Keratinocyte (primary cell): ENCODE data around the gene SH3BGRL. TPM values are rescaled to one million over a fixed set of nuclear protein-coding genes. Genes with fewer than 3 reads are reported as not detected.
A peak's percentile ranks its signal among the peaks of the same experiment; 100 is the strongest.

ENCODE experiments used
- DNase-seq: peaks from one replicate; pipeline ENCODE4 v3.0.0-alpha.2; 2011; ENCODE audit warnings: low read depth, missing footprints, low spot score
- FAIRE-seq: peaks from 2 replicates; lab custom pipeline; 2011; peaks lifted over from hg19 to GRCh38; lab: Jason Lieb, UNC
- H2AFZ ChIP-seq: 2 replicates; pipeline ENCODE4 v1.6.0; 2012; ENCODE audit warnings: low read length, control low read depth, inconsistent platforms; ENCODE audit not compliant: control insufficient read depth
- H3K27ac ChIP-seq: 2 replicates; pipeline ENCODE4 v1.5.1; 2011; ENCODE audit warnings: low read length; ENCODE audit not compliant: control insufficient read depth, insufficient read depth
- H3K27me3 ChIP-seq: 3 replicates; pipeline ENCODE4 v1.6.0; 2011; ENCODE audit warnings: low read length; ENCODE audit not compliant: control insufficient read depth, insufficient read depth; ENCODE audit errors: extremely low read depth
- H3K36me3 ChIP-seq, 2 experiments: 2 replicates in 1 of 2; 3 replicates in 1 of 2; pipeline ENCODE4 v1.5.1; 2011; ENCODE audit warnings: low read length in 2 of 2, mild to moderate bottlenecking in 1 of 2; ENCODE audit not compliant: control insufficient read depth in 2 of 2, insufficient read depth in 2 of 2; ENCODE audit errors: extremely low read depth in 1 of 2
- H3K4me1 ChIP-seq: 3 replicates; pipeline ENCODE4 v1.5.1; 2011; ENCODE audit warnings: low read length; ENCODE audit not compliant: control insufficient read depth, insufficient read depth; ENCODE audit errors: extremely low read depth
- H3K4me2 ChIP-seq: 3 replicates; pipeline ENCODE4 v1.6.0; 2011; ENCODE audit warnings: low read depth, low read length; ENCODE audit not compliant: control insufficient read depth, insufficient read depth; ENCODE audit errors: extremely low read depth
- H3K4me3 ChIP-seq, 3 experiments: fragments of 200-600 bp in 1 of 3; sonication (generic) in 1 of 3; 2 replicates in 2 of 3; 3 replicates in 1 of 3; pipeline ENCODE4 v1.5.1; 2011 to 2016; ENCODE audit warnings: low read length in 3 of 3, mild to moderate bottlenecking in 3 of 3, control low read depth in 2 of 3, inconsistent platforms in 1 of 3, low read depth in 1 of 3, mixed read lengths in 1 of 3, mixed run types in 1 of 3, moderate library complexity in 1 of 3; ENCODE audit not compliant: control insufficient read depth in 2 of 3, insufficient read depth in 2 of 3; ENCODE audit errors: extremely low read depth in 1 of 3
- H3K79me2 ChIP-seq: 2 replicates; pipeline ENCODE4 v1.6.0; 2012; ENCODE audit warnings: low read length; ENCODE audit not compliant: control insufficient read depth, insufficient read depth
- H3K9ac ChIP-seq: 3 replicates; pipeline ENCODE4 v1.6.0; 2011; ENCODE audit warnings: low read length; ENCODE audit not compliant: control insufficient read depth, insufficient read depth; ENCODE audit errors: extremely low read depth
- H3K9me1 ChIP-seq: 3 replicates; pipeline ENCODE4 v1.6.0; 2011; ENCODE audit warnings: low read length; ENCODE audit not compliant: control insufficient read depth, insufficient read depth; ENCODE audit errors: extremely low read depth
- H3K9me3 ChIP-seq: 2 replicates; pipeline ENCODE4 v1.5.1; 2012; ENCODE audit warnings: low read depth, low read length; ENCODE audit not compliant: control insufficient read depth
- H4K20me1 ChIP-seq: 3 replicates; pipeline ENCODE4 v1.6.0; 2011; ENCODE audit warnings: low read length; ENCODE audit not compliant: control insufficient read depth, insufficient read depth; ENCODE audit errors: extremely low read depth
- EZH2 ChIP-seq: IDR thresholded peaks from one replicate; pipeline ENCODE4 v1.6.1; 2012; ENCODE audit warnings: inconsistent platforms, mild to moderate bottlenecking, low read length, moderate library complexity
- dilution Hi-C: fragments of 300-500 bp; cut with MboI; formaldehyde crosslinking; loops from one replicate; pipeline ENCODE4 v1.7.0; 2020; ENCODE audit warnings: low sequenced_read_pairs; ENCODE audit not compliant: extremely low pct_ligation_motif_present
- polyA plus RNA-seq, 5 experiments: library from polyadenylated mRNA; depleted of rRNA in 3 of 5; stranded (reverse) in 3 of 5; stranded (forward) in 1 of 5; unstranded in 1 of 5; fragments of >200 nt; gene quantifications; 1 replicate in 1 of 5; 2 replicates in 3 of 5; 3 replicates in 1 of 5; pipeline versions ENCODE4 v1.2.1 to v1.2.3, GENCODE V29; 2011 to 2012; ENCODE audit warnings: missing spikeins in 2 of 5, low read depth in 1 of 5, low replicate concordance in 1 of 5
- TF ChIP-seq, protein P1 (sequence below), 3 experiments: IDR thresholded peaks in 1 of 3; conservative IDR thresholded peaks in 1 of 3; optimal IDR thresholded peaks in 1 of 3; 2 replicates in 2 of 3; 3 replicates in 1 of 3; pipeline versions ENCODE3 to v1.5.1; 2011; ENCODE audit warnings: low read length in 3 of 3, mild to moderate bottlenecking in 3 of 3, moderate library complexity in 2 of 3, control low read depth in 1 of 3, inconsistent platforms in 1 of 3; ENCODE audit not compliant: insufficient read depth in 2 of 3; ENCODE audit errors: extremely low read depth in 1 of 3

The SH3BGRL gene
- polyA plus RNA-seq, 1 donor (not counting 4 experiments of a cell fraction or from before 2014, with no cell fraction given): 82.4 TPM

DNA sequence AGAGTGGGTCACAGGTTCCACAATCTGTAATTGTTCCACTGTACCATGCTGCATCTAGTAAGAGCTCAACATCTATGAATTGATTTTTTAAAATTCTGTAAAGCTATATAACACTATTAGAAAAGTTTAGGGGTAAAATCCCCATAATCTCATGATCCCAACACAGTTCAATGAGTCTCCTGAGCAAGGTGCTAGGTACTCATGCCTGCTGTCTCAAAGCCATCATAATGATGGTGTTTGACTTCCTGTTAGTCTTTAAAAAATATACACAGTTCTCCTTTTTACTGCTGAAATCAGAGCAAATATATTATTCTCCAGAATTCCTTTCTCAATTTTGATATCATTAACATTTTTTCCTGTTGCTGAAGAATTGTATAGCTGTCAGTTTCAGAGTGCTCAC lies 55.9 kb downstream of the SH3BGRL start:
- Histone ChIP-seq H4K20me1 (no peaks in the 10 kb centered on the region), H3K36me3 (no peaks in the 10 kb centered on the region), H3K9me3 (no peaks in the 10 kb centered on the region), H3K4me3 (no peak overlapping the region), H3K27me3 (no peaks in the 10 kb centered on the region), H2AFZ (no peak overlapping the region), H3K9ac (no peak overlapping the region), H3K4me1 (peaks cover 13% of the 10 kb centered on the region), H3K27ac (no peak overlapping the region), H3K79me2 (no peaks in the 10 kb centered on the region), H3K9me1 (no peaks in the 10 kb centered on the region), H3K4me2 (no peak overlapping the region)
- TF ChIP-seq EZH2: no peak
- TF ChIP-seq, protein P1, sequence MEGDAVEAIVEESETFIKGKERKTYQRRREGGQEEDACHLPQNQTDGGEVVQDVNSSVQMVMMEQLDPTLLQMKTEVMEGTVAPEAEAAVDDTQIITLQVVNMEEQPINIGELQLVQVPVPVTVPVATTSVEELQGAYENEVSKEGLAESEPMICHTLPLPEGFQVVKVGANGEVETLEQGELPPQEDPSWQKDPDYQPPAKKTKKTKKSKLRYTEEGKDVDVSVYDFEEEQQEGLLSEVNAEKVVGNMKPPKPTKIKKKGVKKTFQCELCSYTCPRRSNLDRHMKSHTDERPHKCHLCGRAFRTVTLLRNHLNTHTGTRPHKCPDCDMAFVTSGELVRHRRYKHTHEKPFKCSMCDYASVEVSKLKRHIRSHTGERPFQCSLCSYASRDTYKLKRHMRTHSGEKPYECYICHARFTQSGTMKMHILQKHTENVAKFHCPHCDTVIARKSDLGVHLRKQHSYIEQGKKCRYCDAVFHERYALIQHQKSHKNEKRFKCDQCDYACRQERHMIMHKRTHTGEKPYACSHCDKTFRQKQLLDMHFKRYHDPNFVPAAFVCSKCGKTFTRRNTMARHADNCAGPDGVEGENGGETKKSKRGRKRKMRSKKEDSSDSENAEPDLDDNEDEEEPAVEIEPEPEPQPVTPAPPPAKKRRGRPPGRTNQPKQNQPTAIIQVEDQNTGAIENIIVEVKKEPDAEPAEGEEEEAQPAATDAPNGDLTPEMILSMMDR (optimal IDR thresholded peaks at IDR 0.05 in 1 of 3, IDR thresholded peaks at IDR 0.05 in 1 of 3, conservative IDR thresholded peaks at IDR 0.05 in 1 of 3; ENCODE audit: extremely low read depth in 1 of 3, insufficient read depth in 2 of 3, low read length in 3 of 3): no peak
- dilution Hi-C loops: no loop called here
- FAIRE-seq (no peak), DNase-seq (no peak)

DNA sequence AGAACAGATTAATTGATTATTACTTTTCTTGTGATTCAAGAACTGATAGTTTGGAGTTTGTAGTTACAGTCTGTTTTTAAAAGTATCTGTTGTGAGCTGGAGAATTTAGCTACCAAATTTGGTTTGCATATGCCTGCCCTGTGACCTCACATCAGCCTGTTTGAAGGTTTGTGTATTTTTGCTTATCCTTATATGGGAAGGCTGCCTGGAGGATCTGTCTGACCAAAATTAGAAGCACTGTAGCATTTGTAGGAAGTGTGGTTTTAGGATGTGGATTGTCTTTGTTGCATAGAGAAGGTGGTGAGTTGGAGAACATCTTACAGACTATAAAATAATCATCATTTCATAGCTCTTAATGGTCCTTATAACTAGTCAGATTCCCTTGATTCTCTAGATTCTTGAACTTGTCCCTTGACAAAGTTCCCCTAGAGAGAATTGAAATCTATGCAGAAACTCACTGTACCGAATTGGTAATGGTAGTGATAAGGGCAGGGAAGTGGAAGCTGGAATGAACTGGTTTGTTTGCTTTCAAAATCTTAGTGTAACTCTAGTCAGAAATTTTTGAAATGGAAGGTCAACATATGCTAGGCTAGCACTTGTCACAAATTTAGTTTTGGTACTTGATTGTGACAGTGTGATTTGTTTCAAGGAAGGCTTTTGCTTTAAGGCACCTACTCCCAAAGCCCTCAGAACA lies 57.3 kb downstream of the SH3BGRL start:
- TF ChIP-seq, protein P1 (optimal IDR thresholded peaks at IDR 0.05 in 1 of 3, IDR thresholded peaks at IDR 0.05 in 1 of 3, conservative IDR thresholded peaks at IDR 0.05 in 1 of 3; ENCODE audit: extremely low read depth in 1 of 3, insufficient read depth in 2 of 3, low read length in 3 of 3): no peak
- TF ChIP-seq EZH2: no peak
- peak overlapping the region; percentile 4 for H3K4me2 ChIP-seq
- peaks cover 15% of the 10 kb centered on the region for H3K4me1 ChIP-seq
- H3K79me2 ChIP-seq: no peaks in the 10 kb centered on the region
- no peaks in the 10 kb centered on the region for H3K9me1 ChIP-seq
- no peak overlapping the region for H3K4me3 ChIP-seq
- no peaks in the 10 kb centered on the region for H3K9me3 ChIP-seq
- no peak overlapping the region for H2AFZ ChIP-seq
- H3K27ac ChIP-seq: peak overlapping the region; percentile 16
- H4K20me1 ChIP-seq: no peaks in the 10 kb centered on the region
- dilution Hi-C loops: no loop called here
- H3K27me3 ChIP-seq: no peaks in the 10 kb centered on the region
- no peak for FAIRE-seq
- H3K9ac ChIP-seq: no peak overlapping the region
- H3K36me3 ChIP-seq: no peaks in the 10 kb centered on the region
- DNase-seq: no peak
